ENCODE results near the gene ABCA4. TPM values are rescaled to one million over a fixed set of nuclear protein-coding genes. Genes with fewer than 3 reads are reported as not detected.

ABCA4 gene
- total and polyA plus RNA-seq, 2 donors (not counting 3 experiments of a cell fraction or from before 2014, with no cell fraction given) = 2.3 to 4.9 TPM

DNA sequence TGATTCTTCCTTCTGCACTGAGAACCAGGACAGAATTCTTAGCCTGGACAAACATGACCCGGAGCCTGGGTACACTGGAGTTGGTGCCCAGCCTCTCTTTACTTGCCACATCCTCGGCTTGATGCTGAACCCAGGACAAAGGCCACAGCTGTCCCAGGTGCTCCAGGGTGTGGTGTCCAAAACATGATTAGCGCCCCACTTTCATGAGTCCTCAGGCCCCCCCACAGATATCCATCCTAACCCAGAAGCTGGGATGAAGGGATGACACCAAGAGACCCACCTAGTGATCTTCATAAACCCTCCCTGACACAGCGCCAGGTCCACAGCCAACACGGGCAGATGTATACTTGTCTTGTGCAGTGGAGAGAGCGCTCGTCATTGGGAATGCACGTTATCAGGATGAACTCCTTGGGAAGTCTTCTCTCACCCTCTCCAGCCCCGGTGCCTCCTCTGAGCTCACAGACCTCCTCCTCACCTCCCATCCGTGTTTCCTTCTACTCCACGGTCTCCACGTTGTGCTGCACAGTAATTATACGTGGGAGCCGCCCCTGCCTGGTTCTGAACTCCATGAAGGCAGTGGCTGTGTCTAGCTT is 3.6 kb downstream of the ABCA4 start:
- ChIA-PET CTCF (interaction anchor here (1.2 kb wide), 1 partner anchor 25 kb away, joined by 3 read pairs; no protein-coding TSS in a partner anchor), POLR2A (no interaction called here)
- intact Hi-C loops (cut with micrococcal nuclease) = no loop called here
- dilution Hi-C loops (cut with MboI; ENCODE audit: extremely low pct_ligation_motif_present, low sequenced_read_pairs) = no loop called here
- no peak overlapping the region for H3K4me2 ChIP-seq (ENCODE audit: insufficient read depth, low read length)
- no peaks in the 10 kb centered on the region for H3K9me3 ChIP-seq (replicated peaks; ENCODE audit: control insufficient read depth, insufficient read depth, low read length)
- H3K4me3 ChIP-seq (replicated peaks in 1 of 3; ENCODE audit: insufficient read depth in 1 of 3, low read depth in 1 of 3, low read length in 3 of 3) = no peak overlapping the region
- FAIRE-seq (no peak), DNase-seq (ENCODE audit: low read depth, low spot score) (no peak)
- H3K9ac ChIP-seq (replicated peaks; ENCODE audit: extremely low read depth, insufficient read depth, low read length) = no peak overlapping the region
- H3K27me3 ChIP-seq (ENCODE audit: control insufficient read depth in 2 of 2, insufficient read depth in 2 of 2, low read length in 2 of 2) = no peaks in the 10 kb centered on the region
- H3K79me2 ChIP-seq (ENCODE audit: control insufficient read depth, insufficient read depth, low read length) = no peaks in the 10 kb centered on the region
- no peak overlapping the region for H3K27ac ChIP-seq (ENCODE audit: insufficient read depth, low read depth, low read length)
- TF ChIP-seq FOS (IDR thresholded peaks at IDR 0.05; ENCODE audit: borderline replicate concordance, insufficient read depth, low read length) (no peak), MYC (IDR thresholded peaks at IDR 0.05; ENCODE audit: low read depth, low read length) (no peak), EZH2 (IDR thresholded peaks at IDR 0.05; ENCODE audit: borderline replicate concordance, low read depth, low read length, severe bottlenecking) (no peak), POLR2AphosphoS5 (IDR thresholded peaks at IDR 0.05; ENCODE audit: insufficient read depth, low read depth, low read length) (no peak), GATA2 (IDR thresholded peaks at IDR 0.05; ENCODE audit: insufficient read depth, insufficient read length, low read depth, low read length) (no peak)
- TF ChIP-seq, protein P1, sequence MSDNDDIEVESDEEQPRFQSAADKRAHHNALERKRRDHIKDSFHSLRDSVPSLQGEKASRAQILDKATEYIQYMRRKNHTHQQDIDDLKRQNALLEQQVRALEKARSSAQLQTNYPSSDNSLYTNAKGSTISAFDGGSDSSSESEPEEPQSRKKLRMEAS (IDR thresholded peaks at IDR 0.05; ENCODE audit: insufficient read depth, insufficient read length) = no peak
- BruUV-seq (replicated peaks) = no TSS peak
- H3K36me3 ChIP-seq (ENCODE audit: control insufficient read depth in 2 of 2, extremely low read depth in 1 of 2, insufficient read depth in 2 of 2, low read length in 2 of 2) = no peaks in the 10 kb centered on the region
- no peak overlapping the region for H2AFZ ChIP-seq (ENCODE audit: low read depth, low read length)
- no peaks in the 10 kb centered on the region for H4K20me1 ChIP-seq (replicated peaks; ENCODE audit: control insufficient read depth, extremely low read depth, insufficient read depth, low read length)
- no peaks in the 10 kb centered on the region for H3K4me1 ChIP-seq (ENCODE audit: control insufficient read depth, extremely low read depth, insufficient read depth, low read length)
- H3K9me1 ChIP-seq (replicated peaks; ENCODE audit: control insufficient read depth, extremely low read depth, insufficient read depth, low read length) = no peaks in the 10 kb centered on the region

DNA sequence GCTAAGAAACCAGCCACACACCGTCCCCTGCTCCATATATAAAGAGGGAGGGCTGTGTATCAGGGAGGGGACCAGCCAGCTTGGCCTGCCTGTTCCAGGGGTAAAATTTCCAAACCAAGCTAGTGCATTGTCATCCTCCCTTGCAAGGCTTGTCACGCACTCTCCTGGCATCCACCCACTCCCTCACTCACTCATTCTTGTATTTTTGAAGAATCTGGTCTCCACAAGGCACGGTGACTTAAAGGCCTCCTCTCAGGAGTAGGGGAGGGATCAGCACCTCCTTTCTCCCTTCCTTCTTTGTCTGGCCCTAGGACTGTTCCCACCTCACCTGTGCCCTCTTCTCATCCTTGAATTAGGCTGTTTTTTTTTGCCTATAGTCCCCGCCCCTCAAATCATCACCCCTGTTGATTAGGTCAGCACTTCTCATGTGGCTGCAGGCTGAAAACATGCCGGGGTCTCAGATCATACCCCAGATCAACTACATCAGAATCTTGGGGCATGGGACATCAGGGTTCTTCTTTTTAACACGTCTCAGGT is 5.0 kb downstream of the ABCA4 start:
- Histone ChIP-seq H3K9me1 (replicated peaks; ENCODE audit: control insufficient read depth, extremely low read depth, insufficient read depth, low read length) (no peaks in the 10 kb centered on the region), H3K9ac (replicated peaks; ENCODE audit: extremely low read depth, insufficient read depth, low read length) (no peak overlapping the region), H3K4me1 (ENCODE audit: control insufficient read depth, extremely low read depth, insufficient read depth, low read length) (no peaks in the 10 kb centered on the region), H3K79me2 (ENCODE audit: control insufficient read depth, insufficient read depth, low read length) (no peaks in the 10 kb centered on the region), H2AFZ (ENCODE audit: low read depth, low read length) (no peak overlapping the region), H3K9me3 (replicated peaks; ENCODE audit: control insufficient read depth, insufficient read depth, low read length) (no peaks in the 10 kb centered on the region), H3K27ac (ENCODE audit: insufficient read depth, low read depth, low read length) (no peak overlapping the region), H3K36me3 (ENCODE audit: control insufficient read depth in 2 of 2, extremely low read depth in 1 of 2, insufficient read depth in 2 of 2, low read length in 2 of 2) (no peaks in the 10 kb centered on the region), H3K27me3 (ENCODE audit: control insufficient read depth in 2 of 2, insufficient read depth in 2 of 2, low read length in 2 of 2) (no peaks in the 10 kb centered on the region), H3K4me3 (replicated peaks in 1 of 3; ENCODE audit: insufficient read depth in 1 of 3, low read depth in 1 of 3, low read length in 3 of 3) (no peak overlapping the region), H4K20me1 (replicated peaks; ENCODE audit: control insufficient read depth, extremely low read depth, insufficient read depth, low read length) (no peaks in the 10 kb centered on the region), H3K4me2 (ENCODE audit: insufficient read depth, low read length) (no peak overlapping the region)
- CTCF ChIA-PET = no interaction called here
- DNase-seq (ENCODE audit: low read depth, low spot score) = no peak
- POLR2A ChIA-PET = no interaction called here
- FAIRE-seq = no peak
- TF ChIP-seq JUN (IDR thresholded peaks at IDR 0.05; ENCODE audit: borderline replicate concordance, insufficient read depth, insufficient read length, low read depth) (no peak), FOS (IDR thresholded peaks at IDR 0.05; ENCODE audit: borderline replicate concordance, insufficient read depth, low read length) (no peak), GATA2 (IDR thresholded peaks at IDR 0.05; ENCODE audit: insufficient read depth, insufficient read length, low read depth, low read length) (no peak), POLR2A (IDR thresholded peaks at IDR 0.05; ENCODE audit: low read depth, low read length) (no peak), EZH2 (IDR thresholded peaks at IDR 0.05; ENCODE audit: borderline replicate concordance, low read depth, low read length, severe bottlenecking) (no peak)
- TF ChIP-seq, protein P1 (IDR thresholded peaks at IDR 0.05; ENCODE audit: insufficient read depth, insufficient read length) = no peak
- TF ChIP-seq, protein P2, sequence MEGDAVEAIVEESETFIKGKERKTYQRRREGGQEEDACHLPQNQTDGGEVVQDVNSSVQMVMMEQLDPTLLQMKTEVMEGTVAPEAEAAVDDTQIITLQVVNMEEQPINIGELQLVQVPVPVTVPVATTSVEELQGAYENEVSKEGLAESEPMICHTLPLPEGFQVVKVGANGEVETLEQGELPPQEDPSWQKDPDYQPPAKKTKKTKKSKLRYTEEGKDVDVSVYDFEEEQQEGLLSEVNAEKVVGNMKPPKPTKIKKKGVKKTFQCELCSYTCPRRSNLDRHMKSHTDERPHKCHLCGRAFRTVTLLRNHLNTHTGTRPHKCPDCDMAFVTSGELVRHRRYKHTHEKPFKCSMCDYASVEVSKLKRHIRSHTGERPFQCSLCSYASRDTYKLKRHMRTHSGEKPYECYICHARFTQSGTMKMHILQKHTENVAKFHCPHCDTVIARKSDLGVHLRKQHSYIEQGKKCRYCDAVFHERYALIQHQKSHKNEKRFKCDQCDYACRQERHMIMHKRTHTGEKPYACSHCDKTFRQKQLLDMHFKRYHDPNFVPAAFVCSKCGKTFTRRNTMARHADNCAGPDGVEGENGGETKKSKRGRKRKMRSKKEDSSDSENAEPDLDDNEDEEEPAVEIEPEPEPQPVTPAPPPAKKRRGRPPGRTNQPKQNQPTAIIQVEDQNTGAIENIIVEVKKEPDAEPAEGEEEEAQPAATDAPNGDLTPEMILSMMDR (IDR thresholded peaks at IDR 0.05; ENCODE audit: extremely low read depth in 1 of 2, insufficient read depth in 1 of 2, low read depth in 1 of 2, low read length in 2 of 2) = no peak
- intact Hi-C loops (cut with micrococcal nuclease) (no loop called here), dilution Hi-C loops (cut with MboI; ENCODE audit: extremely low pct_ligation_motif_present, low sequenced_read_pairs) (no loop called here)
- no TSS peak for BruUV-seq (replicated peaks)

All from endothelial cell of umbilical vein (primary cell).